HS-27A (cell line): ENCODE measurements around the gene SARS2.
"Not testable (repeated sequence)": the region's sequence is repeated elsewhere in the genome, so short reads cannot be mapped to it uniquely, and the experiment has no call there.

Source experiments
- DNase-seq: peaks from one replicate; pipeline ENCODE4 v3.0.0-alpha.2; 2012; ENCODE audit warnings: low read depth, missing footprints

The SARS2 gene

DNA sequence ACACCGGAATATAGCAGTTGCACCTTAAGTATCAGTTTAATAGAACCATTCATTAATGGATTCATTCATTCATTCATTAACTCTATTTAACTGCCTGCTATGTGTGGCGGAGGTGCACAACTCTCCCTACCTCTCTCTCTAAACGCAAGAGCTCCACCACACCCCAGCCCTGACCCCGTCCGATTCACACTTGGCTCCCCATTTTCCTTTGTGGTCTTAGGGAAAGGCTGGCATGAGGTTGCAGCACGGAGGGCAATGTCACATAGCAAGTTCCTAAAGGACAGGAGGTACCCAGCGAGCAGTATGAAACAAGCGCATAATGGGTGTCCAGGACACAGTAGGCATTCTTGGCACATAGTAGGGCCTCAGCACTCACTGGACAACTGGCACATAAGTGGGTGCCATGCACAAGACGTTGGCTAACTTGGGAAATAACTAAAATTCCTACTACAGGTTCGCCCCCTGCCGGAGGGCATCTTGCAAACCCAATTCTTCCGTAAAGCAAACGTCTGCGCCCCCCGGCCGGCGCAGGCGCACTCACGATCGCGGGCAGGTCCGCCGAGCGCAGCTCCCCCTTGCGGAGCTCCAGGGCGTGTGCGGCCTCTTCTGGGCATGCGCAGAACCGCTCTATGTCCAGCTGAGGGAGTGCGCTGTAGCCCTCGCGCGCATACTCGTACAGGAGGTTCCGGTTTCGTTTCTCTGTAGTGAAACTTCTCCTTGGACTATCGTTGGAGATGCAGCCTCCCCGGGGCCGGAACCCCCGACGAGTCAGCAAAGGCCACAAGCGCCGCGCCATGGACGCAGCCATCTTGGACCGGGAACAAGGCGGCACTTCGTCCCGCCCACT lies at the start of gene SARS2:
TSS of gene SARS2 (minus strand) at position 835 of the 847 bp plus-strand sequence. CDS start at position 808, 27 bp downstream.
- peak; percentile 94 for DNase-seq

DNA sequence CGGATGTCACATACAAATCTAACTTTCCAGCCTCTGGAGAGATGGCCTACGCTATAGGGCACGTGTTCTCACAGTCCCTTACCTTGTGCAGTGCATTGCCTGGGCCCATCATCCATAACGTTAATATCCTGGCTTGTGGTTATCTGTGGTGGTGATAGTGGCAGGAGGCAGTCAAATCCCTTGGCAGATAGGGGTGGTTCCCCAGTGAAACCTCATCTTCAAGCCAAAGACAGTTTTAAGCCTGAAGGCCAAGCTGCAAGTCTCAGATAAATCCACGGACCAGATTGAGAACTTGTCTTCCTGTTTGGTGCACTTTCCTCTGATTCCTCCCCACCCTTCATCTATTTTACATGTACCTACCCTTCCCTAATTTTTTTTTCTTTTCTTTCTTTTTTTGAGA lies 49.2 kb upstream of the SARS2 start:
- DNase-seq = no peak

DNA sequence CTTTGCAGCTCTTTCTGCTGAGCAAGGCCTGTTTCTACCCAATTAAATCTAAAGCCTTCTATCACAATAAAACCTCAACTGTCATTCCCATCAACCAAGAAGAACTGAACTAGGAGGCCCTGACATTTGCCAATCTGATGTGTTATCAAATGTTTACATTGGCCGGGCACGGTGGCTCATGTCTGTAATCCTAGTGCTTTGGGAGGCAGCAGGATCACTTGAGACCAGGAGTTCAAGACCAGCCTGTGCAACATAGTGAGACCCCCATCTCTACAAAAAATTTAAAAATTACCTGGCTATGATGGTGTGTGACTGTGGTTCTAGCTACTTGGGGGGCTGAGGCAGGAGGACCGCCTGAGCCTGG lies 47.7 kb upstream of the SARS2 start:
- DNase-seq = no peak

DNA sequence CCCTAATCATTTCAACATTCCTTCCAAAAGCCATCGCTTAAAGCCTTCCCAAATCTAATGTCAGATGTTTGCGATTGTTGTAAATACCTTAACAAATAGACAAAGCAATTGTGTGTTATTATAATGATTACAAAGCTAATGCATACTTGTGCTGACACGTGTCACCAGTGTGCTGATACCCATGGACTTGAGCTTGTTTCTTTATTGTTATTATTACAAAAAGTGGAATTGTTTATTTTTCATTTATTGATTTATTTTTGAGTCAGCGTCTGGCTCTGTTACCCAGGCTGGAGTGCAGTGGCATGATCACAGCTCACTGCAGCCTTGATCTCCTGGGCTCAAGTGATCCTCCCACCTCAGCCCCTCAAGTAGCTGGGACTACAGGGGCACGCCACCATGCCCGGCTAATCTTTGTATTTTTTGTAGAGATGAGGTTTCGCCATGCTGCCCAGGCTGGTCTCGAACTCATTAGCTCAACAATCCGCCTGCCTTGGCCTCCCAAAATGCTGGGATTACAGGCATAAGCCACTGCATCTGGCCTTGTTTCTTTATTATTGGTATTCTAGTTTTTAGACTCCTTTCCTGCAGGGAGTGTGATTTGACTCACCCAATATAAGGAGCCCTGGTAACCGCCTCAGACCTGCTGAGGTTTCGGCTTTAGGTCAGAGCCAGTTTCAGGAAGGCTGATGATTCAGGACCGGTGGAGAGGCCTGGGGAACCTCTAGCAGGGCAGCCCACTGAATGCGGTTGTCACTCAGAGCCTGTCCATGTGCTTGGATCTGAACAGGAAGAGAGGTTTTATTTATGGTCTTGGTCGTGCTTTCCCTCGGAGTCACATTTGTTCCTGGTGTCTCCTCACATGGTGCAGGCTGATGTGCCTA lies 47.1 kb upstream of the SARS2 start:
- DNase-seq = no peak

GRCh38 chr19:38975861-38976271 lies 45.3 kb upstream of the SARS2 start:
- DNase-seq = peak; percentile 41

DNA sequence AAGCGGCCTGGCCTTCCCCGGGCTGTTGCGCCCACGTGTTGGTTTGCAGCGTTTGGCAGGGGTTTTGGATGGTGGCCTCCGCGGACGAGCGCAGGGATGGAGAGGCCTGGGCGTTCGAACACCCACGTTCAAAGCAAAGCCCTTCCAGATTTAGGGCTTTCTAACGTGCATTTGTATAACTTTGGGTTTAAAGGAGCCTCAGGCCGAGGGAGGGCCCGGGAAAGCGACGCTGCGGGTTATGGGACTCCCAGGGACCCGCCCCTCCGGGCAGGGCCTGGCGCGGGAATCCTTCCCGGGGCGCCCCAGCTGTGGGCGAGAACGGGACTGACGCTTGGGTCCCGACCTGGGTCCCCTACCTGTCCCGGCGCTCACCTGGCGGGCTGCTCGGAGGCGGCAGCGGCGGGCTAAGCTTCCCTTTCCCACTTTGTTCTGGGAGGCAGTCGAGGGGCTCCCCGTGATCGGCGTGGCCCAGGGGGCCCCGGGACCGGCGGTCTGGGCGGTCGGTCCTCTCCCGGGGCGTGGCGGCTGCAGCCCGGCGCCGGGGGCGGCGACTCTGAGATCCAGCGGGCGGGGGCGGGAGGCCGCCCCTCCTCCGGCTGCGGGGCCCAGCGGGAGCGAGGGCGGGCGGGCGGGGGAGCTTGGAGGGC lies 44.8 kb upstream of the SARS2 start, which contains the start of gene FBXO17:
TSS of gene FBXO17 (minus strand) at position 529 of the 647 bp plus-strand sequence. CDS start 25,423 bp downstream, outside the sequence.
- peak; percentile 77 for DNase-seq

- no peak for DNase-seq
Observed at GRCh38 chr19:38974624-38975213, 44.2 kb upstream of the SARS2 start.

- DNase-seq = no peak
Observed at GRCh38 chr19:38971672-38972071, 41.1 kb upstream of the SARS2 start.

DNA sequence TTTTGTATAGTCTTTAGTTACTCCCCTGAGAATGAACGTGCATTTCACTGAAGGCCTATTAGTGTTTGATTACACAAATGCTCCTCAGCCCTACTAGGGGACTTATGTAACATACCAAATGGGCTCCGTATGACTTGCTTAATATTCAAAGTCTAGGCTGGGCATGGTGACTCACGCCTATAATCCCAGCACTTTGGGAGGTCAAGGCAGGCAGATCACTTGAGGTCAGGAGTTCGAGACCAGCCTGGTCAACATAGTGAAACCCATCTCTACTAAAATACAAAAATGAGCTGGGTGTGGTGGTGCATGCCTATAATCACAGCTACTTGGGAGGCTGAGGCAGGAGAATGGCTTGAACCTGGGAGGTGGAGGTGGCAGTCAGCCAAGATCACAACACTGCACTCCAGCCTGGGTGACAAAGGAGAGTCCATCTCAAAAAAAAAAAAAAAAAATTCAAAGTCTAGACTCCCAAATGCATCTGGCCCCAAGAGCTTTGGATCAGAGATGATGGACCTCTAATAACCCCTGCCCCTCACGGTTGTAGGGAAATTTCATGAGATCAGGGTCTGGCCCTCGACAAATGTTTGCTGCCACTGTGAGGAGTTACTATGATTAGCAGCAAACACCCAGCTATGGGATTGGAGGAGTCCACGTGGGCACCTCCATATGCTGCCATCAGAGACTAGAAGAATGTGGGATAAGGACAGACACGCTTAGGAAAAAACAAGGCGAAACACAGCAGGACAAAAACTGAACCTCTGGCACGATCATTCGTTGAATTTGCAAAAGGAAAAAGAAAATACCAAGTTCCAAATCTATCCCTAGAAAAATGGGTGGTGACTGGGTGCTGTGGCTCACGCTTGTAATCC lies 40.3 kb upstream of the SARS2 start:
- no peak for DNase-seq

GRCh38 chr19:38966149-38966548 lies 35.6 kb upstream of the SARS2 start:
- not testable (repeated sequence) for DNase-seq

DNA sequence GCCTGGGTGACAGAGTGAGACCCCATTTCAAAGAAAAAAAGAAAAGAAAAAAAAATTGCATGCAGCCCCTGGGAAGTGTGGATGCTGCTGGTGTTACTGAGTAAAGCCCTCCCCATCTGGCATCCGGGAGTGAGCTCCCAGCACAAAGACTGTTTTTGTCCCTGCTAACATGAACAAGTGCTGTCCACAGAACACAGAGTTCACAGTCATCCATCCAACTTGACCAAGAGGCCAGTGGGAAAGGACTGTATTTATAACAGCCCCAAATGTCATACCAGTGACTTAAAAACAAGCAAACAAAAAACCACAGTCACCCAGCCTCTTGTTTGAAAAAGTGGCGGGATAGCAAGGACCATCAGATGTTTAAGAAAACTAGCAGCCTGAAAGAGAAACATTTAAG lies 34.2 kb upstream of the SARS2 start:
- DNase-seq = no peak

GRCh38 chr19:38959618-38960017 lies 29.1 kb upstream of the SARS2 start:
- DNase-seq = no peak

- no peak for DNase-seq
Observed at GRCh38 chr19:38958301-38958700, 27.7 kb upstream of the SARS2 start.

GRCh38 chr19:38956264-38956663 lies 25.7 kb upstream of the SARS2 start:
- DNase-seq = no peak

DNA sequence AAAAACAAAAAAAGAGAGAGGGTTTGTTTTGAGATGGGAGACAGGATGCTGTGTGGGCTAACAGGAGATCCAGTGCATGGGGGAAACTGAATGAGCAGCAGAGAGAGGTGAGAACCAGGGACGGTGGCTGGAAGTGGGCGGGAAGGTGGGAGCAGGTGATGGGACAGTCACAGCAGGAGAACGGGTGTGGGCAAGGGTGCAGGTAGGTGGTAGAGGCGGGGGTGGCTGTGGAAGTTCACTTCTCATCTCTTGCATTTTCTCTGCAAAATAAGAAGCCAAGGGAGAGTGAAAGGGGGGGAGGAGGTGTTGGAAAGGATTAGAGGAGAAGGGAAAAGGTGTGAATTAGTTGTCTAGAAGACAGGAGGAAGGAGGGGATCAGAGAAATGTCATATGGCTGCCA lies 23.1 kb upstream of the SARS2 start:
- no peak for DNase-seq

GRCh38 chr19:38952395-38953165 lies 22.0 kb upstream of the SARS2 start:
- DNase-seq = no peak

DNA sequence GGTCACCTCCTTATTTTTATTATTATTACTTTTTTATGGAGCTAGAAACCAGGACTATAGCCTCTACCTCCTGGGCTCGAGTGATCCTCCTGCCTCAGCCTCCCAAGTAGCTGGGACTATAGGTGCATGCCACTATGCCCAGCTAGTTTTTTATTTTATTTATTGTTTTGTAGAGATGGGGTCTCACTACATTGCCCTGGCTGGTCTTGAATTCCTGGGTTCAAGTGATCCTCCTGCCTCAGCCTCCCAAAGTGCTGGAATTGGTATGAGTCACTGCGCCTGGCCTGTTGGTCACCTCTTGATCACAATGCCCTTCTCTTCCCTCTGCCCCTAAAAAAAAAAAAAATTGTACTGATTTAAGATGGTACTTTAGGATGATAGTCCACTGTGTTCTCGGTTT lies 20.6 kb upstream of the SARS2 start:
- DNase-seq = no peak

DNA sequence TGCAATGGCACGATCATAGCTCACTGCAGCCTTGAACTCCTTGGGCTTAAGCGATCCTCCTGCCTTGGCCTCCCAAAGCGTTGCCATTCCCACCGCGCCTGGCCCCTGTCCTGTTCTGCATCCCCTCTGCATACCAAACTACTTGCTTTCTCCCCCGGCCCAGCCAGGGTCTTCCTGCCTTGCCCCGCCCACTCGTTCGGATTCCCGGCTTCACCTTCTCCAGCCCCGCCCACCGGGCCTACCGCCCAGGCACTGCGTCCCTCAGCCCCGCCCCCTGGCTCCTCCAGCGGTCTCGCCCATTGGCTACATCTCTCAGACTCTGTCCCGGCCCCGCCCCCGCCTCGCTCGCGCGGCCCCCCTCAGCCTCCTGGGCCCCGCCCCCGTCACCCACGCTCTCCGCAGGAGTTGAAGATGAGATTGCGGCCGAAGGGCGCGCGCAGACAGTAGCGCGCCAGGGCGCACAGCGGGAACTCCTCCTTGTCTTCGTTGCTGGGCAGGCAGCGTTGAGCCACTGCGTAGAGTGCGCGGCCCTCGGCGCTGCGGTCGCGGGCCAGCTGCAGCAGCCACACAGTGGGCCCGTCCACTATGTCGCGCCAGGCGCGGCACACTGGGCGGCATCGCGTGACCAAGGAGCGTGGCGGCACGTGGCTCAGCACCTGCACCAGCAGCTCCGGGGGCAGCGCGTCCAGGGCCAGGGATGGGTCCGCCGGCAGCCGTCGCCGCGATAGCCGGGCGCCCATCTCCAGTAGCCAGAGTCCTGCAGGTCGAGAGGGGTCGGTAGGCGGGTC lies 19.2 kb upstream of the SARS2 start:
- no peak for DNase-seq

GRCh38 chr19:38946229-38947010 lies 15.9 kb upstream of the SARS2 start:
- no peak for DNase-seq
